NCI-H774 (cell line): ENCODE data around the gene HAGH.
"Not testable (repeated sequence)": the region's sequence is repeated elsewhere in the genome, so short reads cannot be mapped to it uniquely, and the experiment has no call there.

Source experiments
- DNase-seq: peaks from one replicate; lab custom pipeline; 2025; lab: John Stamatoyannopoulos, UW

HAGH gene

GRCh38 chr16:1810106-1810505, 16.5 kb downstream of the HAGH start:
- DNase-seq, result no peak

GRCh38 chr16:1809281-1809801, 17.3 kb downstream of the HAGH start:
- no peak for DNase-seq

- no peak for DNase-seq
Observed at GRCh38 chr16:1808691-1809090, 17.9 kb downstream of the HAGH start.

- DNase-seq, result no peak
Observed at GRCh38 chr16:1807626-1808025, 19.0 kb downstream of the HAGH start.

- DNase-seq, result no peak
Observed at GRCh38 chr16:1800701-1801100, 25.9 kb downstream of the HAGH start.

- not testable (repeated sequence) for DNase-seq
Observed at GRCh38 chr16:1799263-1799662, 27.4 kb downstream of the HAGH start.

GRCh38 chr16:1794908-1795666, 31.5 kb downstream of the HAGH start:
- no peak for DNase-seq

- DNase-seq, result no peak
Observed at GRCh38 chr16:1794221-1794871, 32.3 kb downstream of the HAGH start.

- DNase-seq, result no peak
Observed at GRCh38 chr16:1793578-1794220, 32.9 kb downstream of the HAGH start, which contains the start of gene IGFALS. IGFALS (minus strand) TSS chr16:1793705; CDS start chr16:1793652, 53 bp downstream.

GRCh38 chr16:1792836-1793577, 33.6 kb downstream of the HAGH start:
- no peak for DNase-seq

- DNase-seq, result no peak
Observed at GRCh38 chr16:1791943-1792812, 34.4 kb downstream of the HAGH start.

GRCh38 chr16:1791256-1791942, 35.2 kb downstream of the HAGH start:
- DNase-seq, result no peak

GRCh38 chr16:1790611-1791255, 35.9 kb downstream of the HAGH start:
- DNase-seq, result no peak

GRCh38 chr16:1790261-1790610, 36.4 kb downstream of the HAGH start:
- no peak for DNase-seq

GRCh38 chr16:1789643-1790045, 37.0 kb downstream of the HAGH start:
- DNase-seq, result no peak

- no peak for DNase-seq
Observed at GRCh38 chr16:1788708-1789100, 37.9 kb downstream of the HAGH start.

GRCh38 chr16:1788095-1788707, 38.4 kb downstream of the HAGH start:
- DNase-seq, result no peak

- no peak for DNase-seq
Observed at GRCh38 chr16:1787322-1788094, 39.1 kb downstream of the HAGH start.

- DNase-seq, result no peak
Observed at GRCh38 chr16:1787056-1787321, 39.6 kb downstream of the HAGH start.
